ENCODE data around the gene PSMB10.
"Not testable (repeated sequence)": the region's sequence is repeated elsewhere in the genome, so short reads cannot be mapped to it uniquely, and the experiment has no call there.

Gene PSMB10

GRCh38 chr16:67924140-67924906 lies 12.3 kb downstream of the PSMB10 start:
- DNase-seq (ENCODE audit: low spot score): no peak

DNA sequence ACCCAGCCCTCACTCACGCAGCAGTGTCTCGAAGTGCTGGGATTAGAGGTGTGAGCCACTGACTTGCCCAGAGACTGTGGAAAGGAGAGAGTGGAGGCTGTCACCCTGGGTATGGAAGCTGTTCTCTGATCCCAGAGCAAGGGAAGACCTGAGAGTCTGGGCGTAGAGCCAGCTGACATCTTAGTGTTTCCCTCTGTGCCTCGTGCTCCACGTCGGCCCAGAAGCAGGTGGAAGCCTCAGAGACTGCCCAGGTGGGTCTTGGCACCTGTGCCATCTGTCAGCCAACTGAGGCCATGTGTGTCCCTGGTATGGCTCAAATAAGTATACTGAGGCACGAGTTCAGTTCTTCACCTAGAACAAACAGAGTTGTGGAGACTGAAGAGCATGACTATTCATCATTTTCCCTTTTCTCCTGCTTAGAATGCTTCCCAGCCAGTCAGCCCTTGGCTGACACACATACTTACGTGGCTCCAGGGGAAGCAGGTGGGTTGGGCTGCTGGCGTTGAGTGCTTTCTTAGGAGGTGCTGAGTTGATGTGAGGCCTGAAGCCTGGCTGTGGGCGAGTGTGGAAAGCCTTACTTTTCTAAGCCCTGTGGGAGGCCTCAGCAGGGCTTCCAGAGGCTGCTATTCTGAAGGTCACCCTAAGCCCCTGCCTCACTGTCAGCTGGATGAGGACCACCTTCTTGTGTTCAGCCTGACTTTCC lies 13.1 kb downstream of the PSMB10 start:
- DNase-seq (ENCODE audit: low spot score): no peak

DNA sequence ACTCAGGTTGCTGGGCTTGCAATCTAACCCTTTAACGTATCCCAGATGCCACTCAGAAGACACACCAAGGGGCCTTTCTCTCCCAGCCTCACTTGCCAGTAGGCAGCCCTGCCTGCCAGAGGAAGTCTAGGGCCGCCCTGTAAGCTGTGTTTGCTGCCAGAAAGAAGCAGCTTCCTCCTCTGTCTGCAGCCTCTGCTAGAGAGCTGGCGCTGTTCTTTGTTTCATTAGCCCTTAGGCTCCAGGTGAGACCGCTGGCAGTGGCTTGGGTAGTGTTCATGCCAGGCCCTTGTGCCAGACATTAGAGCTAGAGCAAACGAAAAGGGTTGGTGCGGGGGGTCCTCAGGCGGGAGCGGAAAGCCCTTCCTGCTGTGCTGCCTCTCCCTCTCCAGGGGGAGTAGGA lies 13.9 kb downstream of the PSMB10 start:
- no peak for DNase-seq (ENCODE audit: low spot score)

GRCh38 chr16:67922221-67922620 lies 14.4 kb downstream of the PSMB10 start:
- no peak for DNase-seq (ENCODE audit: low spot score)

GRCh38 chr16:67919622-67920221 lies 16.9 kb downstream of the PSMB10 start:
- no peak for DNase-seq (ENCODE audit: low spot score)

GRCh38 chr16:67917852-67918236 lies 18.8 kb downstream of the PSMB10 start:
- DNase-seq (ENCODE audit: low spot score): no peak

DNA sequence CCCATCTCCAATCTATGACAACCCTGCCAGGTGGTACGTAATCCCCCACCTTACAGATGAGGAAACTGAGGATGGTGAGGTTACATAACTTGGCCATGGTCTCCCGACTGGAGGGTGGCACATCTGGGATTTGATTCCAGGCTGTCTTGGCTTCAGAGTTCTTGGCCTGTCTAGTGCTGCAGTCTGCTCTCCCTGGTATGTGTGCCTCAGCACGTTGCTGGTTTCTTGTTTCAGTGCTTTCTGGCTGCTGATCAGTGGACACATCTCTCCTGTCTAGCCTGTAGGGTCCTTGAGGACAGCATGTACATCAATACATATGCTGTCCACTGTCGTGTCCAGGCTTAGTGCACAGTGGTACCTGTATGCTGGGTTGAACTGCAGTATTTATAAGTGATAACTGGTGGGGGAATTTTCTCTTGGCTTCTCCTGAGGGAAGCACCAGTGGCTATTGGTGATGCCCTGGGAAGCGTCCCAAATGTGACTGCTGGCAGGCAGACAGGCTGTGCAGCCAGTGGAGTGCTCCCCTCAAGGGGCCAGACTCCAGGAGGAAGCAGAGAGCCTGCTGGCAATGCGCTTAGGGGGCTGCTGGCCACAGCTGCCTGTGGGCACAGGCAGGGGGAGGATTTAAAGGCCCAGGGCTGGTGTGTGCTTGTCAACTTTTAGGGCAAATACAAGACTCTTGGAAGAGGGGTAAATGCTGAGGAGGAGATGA lies 19.4 kb downstream of the PSMB10 start:
- DNase-seq (ENCODE audit: low spot score): no peak

GRCh38 chr16:67915831-67916723 lies 20.6 kb downstream of the PSMB10 start:
- no peak for DNase-seq (ENCODE audit: low spot score)

DNA sequence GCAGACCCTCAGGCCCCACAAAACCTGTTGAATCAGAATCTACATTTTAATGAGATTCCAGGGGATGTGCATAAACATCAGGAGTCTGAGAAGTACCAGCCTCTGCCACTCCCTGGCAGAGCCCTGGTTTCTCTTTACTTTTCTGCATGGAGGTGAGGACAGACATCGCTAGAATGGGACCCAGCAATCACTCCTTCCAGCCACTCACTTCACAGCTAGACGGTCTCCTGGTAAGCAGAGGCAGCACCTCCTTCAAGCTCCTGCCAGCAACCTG lies 21.2 kb downstream of the PSMB10 start:
- DNase-seq (ENCODE audit: low spot score): not testable (repeated sequence)

DNA sequence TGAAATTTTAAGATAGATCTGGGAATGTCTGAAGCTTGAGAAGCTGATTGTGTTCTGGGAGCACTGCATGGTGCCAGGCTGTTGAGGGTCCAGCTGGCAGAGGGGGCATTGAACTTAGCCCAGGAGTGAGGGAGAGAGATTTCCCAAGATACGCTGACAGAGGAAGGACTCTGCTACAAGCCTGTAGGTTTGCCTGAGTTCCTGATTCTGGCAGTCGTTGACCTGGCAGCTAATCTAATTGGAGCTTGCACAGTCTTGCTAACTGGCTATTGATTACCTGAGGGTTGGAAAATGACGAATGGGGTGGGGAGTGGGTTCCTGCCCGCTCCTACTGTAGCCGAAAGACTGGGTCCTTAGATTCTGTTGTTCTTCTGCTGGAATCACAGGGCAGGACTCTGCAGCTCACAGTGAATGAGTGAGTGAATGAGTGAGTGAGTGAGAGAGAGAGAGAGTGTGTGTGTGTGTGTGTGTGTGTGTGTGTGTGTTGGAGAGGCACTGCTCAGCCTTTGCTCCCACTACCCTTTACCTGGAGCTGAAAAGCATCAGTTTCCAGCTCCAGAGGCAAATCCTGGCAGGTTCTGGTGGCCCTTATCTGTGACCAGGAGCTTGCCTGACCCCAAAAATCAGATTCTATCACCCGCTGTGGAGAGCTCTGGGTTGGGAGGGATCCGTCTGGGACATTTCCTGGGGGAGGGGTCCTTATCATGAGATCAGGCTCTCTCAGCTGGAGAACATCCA lies 21.7 kb downstream of the PSMB10 start:
- no peak for DNase-seq (ENCODE audit: low spot score)

DNA sequence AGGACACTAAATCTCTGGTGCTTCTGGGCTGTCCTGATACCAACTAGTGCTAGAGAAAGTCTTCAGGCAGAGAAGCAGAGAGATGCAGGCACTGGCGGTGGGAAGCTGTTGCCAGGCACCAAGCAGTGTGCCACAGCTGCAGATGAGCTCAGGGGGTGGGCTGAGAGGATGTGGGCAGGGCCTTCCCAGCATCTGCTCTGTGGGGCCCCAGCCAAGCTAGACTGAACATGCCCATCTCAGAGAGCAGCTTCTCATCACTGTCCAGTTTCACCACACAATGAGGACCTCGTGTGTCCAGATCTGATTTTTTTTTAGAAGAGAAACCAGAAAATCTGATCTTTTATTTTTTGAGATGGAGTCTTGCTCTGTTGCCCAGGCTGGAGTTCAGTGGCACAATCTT lies 26.5 kb downstream of the PSMB10 start:
- no peak for DNase-seq (ENCODE audit: low spot score)

DNA sequence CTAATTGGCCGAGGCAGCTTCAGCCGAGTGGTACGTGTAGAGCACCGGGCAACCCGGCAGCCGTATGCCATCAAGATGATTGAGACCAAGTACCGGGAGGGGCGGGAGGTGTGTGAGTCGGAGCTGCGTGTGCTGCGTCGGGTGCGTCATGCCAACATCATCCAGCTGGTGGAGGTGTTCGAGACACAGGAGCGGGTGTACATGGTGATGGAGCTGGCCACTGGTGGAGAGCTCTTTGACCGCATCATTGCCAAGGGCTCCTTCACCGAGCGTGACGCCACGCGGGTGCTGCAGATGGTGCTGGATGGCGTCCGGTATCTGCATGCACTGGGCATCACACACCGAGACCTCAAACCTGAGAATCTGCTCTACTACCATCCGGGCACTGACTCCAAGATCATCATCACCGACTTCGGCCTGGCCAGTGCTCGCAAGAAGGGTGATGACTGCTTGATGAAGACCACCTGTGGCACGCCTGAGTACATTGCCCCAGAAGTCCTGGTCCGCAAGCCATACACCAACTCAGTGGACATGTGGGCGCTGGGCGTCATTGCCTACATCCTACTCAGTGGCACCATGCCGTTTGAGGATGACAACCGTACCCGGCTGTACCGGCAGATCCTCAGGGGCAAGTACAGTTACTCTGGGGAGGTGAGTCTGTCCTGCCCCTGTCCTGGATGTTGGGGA lies 27.5 kb downstream of the PSMB10 start:
- DNase-seq (ENCODE audit: low spot score): no peak

DNA sequence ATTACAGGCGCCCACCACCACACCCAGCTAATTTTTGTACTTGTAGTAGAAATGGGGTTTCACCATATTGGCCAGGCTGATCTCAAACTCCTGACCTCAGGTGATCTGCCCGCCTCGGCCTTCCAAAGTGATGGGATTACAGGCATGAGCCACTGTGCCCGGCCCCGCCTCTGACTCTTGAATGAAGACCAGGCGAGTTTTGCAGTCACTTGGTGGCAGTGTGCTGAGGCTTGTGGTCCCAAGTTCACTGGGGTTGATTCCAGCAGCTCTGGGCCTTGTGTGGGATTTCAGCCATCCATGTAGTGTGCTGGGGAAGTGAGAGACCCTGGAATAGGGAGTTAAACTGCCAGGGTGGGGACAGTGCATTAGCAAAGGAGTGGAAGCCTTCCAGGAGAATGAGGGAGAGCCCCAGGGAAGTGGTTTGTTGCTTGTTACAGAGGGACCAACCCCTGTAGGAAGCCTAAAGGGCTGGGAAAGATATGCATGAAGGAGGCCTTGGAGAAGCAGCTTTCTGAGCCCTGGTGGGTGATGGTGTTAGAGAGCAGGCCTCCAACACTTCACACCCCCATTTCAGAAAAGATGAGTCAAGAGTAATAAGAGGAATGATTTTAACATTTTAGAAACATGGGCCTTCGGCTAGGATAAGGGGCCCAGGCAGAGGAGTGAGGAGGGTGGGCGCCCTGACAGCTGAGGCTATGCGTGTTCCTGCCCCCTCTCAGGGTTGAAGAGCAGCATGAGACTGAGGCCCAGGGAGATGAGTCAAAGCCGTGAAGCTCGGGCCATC lies 29.1 kb downstream of the PSMB10 start:
- DNase-seq (ENCODE audit: low spot score): no peak

- DNase-seq (ENCODE audit: low spot score): no peak
These were observed 33.8 kb downstream of the PSMB10 start for GRCh38 chr16:67902831-67903230.

- DNase-seq (ENCODE audit: low spot score): no peak
These were observed 34.9 kb downstream of the PSMB10 start for GRCh38 chr16:67901734-67902133.

- DNase-seq (ENCODE audit: low spot score): no peak
These were observed 39.4 kb downstream of the PSMB10 start for GRCh38 chr16:67897231-67897630.

DNA sequence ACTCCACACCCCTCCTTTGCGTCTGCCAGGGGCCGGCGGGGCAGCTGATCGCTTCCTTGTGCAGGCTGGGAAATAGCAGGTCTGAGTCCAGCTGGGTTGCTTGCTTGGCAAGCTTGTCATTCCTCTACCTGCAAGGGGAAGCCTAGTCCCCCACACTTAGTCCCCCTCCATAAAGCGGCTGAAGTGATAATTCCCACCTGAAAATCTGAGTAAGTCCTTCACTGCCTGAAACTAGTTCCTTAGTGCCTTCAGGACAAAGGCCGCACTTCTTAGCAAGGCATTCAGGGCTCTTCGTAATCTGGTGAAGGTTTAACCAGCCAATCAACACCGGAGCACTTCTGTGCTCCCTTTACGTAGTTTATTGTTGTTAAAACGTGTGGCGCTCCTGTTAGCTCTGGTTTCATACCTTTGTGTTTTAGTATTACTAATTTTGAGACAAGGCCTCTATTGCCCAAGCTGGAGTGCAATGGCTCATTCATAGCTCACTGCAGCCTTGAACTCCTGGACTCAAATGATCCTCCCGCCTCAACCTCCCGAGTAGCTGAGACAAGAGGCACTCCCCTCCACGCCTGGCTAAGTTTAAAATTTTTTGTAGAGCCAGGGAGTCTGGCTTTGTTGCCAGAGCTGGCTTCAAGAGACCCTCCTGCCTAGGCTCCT lies 42.8 kb downstream of the PSMB10 start:
- peak; percentile 22 for DNase-seq (ENCODE audit: low spot score)

GRCh38 chr16:67892899-67893742 lies 43.5 kb downstream of the PSMB10 start, which contains the start of gene PSKH1:
TSS of gene PSKH1 (plus strand) at chr16:67893254. CDS start at chr16:67908750, 15,496 bp downstream.
- DNase-seq (ENCODE audit: low spot score): peak; percentile 100

Measured in germinal center (tissue), 1 donor.